ENCODE results near the gene ESRRA.
A peak's percentile ranks its signal among the peaks of the same experiment; 100 is the strongest.

DNA sequence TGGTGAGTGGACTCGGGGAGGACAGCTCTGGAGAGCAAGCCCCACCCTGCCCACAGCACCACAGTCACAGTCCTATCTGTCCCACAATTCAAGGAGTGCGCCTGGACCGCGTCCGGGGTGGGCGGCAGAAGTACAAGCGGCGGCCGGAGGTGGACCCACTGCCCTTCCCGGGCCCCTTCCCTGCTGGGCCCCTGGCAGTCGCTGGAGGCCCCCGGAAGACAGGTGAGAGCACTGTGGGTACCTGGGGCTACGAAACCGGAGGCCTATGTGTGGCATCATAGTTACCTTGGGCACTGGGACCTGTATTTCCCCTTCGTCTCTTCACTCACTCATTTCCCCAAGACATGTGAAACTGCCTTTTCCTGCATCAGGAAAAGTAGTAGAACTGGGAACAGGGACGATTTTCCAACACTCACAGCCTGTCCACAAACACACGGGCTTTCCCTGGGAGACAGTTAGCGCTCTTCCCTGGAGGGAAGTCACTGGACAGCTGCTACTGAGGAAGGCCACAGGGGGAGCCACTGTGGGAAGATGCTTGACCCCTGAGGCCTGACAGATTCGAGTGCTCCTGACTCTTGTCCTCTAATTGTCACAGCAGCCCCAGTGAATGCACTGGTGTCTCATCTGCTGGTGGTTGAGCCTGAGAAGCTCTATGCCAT is 9.0 kb downstream of the ESRRA start:
- TF ChIP-seq, protein P1, sequence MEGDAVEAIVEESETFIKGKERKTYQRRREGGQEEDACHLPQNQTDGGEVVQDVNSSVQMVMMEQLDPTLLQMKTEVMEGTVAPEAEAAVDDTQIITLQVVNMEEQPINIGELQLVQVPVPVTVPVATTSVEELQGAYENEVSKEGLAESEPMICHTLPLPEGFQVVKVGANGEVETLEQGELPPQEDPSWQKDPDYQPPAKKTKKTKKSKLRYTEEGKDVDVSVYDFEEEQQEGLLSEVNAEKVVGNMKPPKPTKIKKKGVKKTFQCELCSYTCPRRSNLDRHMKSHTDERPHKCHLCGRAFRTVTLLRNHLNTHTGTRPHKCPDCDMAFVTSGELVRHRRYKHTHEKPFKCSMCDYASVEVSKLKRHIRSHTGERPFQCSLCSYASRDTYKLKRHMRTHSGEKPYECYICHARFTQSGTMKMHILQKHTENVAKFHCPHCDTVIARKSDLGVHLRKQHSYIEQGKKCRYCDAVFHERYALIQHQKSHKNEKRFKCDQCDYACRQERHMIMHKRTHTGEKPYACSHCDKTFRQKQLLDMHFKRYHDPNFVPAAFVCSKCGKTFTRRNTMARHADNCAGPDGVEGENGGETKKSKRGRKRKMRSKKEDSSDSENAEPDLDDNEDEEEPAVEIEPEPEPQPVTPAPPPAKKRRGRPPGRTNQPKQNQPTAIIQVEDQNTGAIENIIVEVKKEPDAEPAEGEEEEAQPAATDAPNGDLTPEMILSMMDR (conservative IDR thresholded peaks at IDR 0.05; ENCODE audit: low read length) = peak; percentile 29; the same call in 1 of the 2 replicates
- no peak for TF ChIP-seq EZH2phosphoT487 (IDR thresholded peaks at IDR 0.05; ENCODE audit: borderline replicate concordance, low read depth, low read length)

All from OCI-LY7 (cell line).